ENCODE measurements around the gene UGGT2.
"Not testable (repeated sequence)": the region's sequence is repeated elsewhere in the genome, so short reads cannot be mapped to it uniquely, and the experiment has no call there.

UGGT2 gene

DNA sequence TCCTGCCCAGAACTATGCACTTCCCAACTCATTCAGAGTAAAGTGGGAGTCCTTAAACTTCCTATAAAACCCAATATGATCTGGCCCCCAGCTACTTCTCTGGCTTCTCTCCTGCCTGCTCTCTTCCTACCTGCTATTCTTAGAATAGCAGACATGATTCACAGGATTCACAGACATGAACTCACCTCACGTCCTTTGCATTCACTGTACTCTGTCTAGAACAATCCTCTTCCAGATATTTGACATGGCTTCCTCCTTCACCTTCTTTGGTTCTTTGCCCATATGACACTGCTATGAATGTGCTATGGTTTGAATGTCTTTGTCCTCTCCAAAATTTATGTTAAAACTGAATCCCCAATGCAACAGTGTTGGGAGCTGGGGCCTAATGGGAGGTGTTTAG is 154.9 kb downstream of the UGGT2 start:
- no peak for DNase-seq (ENCODE audit: low read depth in 3 of 3, low spot score in 1 of 3)

DNA sequence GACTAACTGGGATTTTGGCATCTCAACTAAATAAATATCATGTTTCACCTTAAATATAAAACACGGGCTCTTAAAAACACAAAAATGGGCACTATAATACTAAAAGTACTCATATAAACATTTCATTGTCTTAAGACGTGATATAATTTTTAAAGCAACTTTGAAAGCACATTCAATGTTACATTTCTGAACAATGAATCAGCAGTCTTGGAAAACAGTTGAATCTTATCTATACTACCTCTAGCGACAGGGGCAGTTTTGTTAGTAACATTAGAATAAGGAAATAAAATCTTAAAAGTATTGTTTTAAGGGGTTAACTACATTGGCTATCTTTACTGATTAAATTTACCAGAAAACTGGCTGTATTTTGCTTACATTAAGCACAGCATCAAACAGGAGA is 156.9 kb downstream of the UGGT2 start:
- DNase-seq (ENCODE audit: low read depth in 3 of 3, low spot score in 1 of 3), result no peak

DNA sequence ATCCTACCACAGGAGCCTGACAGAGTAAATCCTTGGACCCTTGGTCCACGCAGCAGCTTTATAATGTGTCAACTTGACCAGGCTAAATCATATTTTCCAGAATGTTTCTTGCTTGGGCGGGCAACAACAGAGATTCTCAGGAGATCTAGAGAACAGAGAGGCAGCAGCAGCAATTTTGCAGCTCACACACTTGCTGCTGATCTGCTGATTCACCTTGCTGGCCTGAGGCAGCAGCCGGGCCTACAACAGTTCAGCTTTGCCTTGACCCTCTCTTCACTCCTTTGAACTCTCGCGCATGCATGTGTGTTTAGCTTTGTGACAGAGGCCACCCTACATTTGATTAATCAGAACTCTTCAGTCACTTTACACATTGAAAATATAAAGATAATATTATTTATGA is 159.3 kb downstream of the UGGT2 start:
- no peak for DNase-seq (ENCODE audit: low read depth in 3 of 3, low spot score in 1 of 3)

DNA sequence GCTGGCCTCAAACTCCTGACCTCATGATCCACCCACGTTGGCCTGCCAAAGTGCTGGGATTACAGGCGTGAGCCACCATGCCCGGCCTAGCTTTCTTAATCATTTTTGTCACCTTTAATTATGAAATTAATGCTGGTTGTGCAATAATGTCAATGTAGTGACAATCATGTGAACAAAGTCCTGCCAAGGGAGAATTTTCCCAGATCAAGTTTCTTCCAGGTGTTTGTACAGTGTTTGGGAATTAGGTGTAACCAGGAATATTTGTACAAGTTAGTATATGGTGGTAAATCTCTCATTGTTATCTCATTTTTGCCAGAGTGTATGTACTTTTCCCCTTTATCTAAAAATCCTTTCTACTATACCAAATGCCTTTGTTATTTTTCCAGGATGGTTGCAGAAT is 171.1 kb downstream of the UGGT2 start:
- DNase-seq (ENCODE audit: low read depth in 3 of 3, low spot score in 1 of 3), result no peak

DNA sequence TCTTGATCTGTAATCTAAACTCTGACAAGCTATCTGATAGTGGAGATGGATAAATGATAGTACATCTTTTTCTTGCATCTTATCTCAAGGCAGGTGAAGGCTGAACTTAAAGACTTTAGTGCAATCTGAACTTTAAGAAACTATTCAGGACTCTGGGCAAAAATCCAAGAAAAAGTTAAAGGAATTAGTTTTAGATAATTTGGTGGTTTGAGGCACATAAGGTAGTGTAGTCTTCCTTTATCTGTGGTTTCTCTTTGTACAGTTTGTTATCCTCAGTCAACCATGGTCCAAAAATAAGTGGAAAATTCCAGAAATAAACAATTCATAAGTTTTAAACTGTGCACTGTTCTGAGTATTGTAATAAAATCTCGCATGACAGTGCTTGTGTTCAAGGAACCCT is 172.9 kb downstream of the UGGT2 start:
- DNase-seq (ENCODE audit: low read depth in 3 of 3, low spot score in 1 of 3), result no peak

DNA sequence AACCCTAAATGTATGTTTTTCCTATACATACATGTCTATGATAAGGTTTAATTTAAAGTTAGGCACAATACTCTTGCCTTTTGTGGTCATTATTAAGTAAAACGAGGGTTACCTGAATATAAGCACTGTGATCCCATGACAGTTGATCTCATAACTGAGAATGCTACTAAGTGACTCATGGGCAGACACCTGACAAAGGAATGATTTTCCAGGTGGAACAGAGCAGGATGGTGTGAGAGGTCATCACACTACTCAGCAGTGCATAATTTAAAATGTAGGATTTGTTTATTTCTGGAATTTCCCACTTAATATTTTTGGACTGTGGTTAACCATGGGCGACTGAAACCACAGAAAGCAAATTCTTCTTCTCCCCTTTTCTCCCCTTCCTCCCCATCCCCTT is 178.9 kb downstream of the UGGT2 start:
- no peak for DNase-seq (ENCODE audit: low read depth in 3 of 3, low spot score in 1 of 3)

DNA sequence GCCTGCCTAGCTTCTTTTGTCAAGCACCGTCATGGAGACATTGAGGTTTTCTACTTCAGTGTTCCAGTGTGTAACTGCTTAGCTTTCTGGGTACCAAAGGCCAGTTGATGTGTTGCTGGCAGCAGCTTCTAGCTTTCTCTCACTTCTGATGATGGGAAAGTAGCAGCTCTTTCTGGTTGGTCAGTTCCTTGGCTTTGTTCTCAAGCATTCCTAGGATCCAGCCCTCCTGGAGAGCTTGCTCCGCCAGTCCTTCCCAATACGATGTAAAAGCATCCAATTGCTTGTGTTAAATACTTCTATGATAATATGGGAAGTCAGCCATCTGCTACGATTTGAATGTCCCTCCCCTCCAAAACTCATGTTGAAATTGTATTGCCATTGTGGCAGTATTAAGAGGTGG is 182.8 kb downstream of the UGGT2 start:
- no peak for DNase-seq (ENCODE audit: low read depth in 3 of 3, low spot score in 1 of 3)

DNA sequence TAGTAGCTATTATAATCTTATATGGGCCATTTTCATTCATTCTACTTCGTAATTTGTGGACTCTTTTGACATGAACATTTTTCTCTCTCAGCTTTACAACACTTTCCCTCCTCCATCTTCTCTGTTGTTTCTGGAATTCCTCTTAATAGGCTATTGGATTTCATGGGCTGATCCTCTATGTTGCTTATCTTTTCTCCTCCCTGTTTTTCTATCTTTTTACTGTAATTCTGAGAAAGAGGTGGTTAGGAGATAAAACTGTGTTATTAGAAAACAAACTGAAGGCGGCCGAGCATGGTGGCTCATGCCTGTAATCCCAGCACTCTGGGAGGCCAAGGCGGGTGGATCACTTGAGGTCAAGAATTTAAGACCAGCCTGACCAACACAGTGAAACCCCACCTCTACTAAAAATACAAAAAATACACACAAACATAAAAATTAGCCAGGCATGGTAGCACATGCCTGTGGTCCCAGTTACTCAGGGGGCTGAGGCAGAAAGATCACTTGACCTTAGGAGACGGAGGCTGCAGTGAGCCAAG is 188.1 kb downstream of the UGGT2 start:
- no peak for DNase-seq (ENCODE audit: low read depth in 3 of 3, low spot score in 1 of 3)

DNA sequence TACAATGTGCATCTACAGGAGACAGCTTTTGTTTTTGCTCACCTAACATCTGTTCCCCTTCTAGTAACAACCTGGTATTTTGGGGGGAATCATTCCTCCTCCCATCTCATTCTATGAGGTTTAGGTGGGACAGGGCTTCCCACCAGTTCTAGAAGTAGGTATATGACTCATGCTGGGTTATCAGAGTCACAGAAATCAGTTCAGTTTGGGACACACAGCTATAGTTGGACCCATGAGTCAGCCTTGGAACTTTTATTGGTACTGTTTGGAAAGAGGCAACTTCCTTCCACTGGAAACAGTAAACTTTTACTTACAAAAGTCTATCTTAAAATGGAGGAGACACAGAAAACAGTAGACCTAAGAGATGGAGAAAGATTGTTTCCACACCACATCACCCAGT is 190.8 kb downstream of the UGGT2 start:
- DNase-seq (ENCODE audit: low read depth in 3 of 3, low spot score in 1 of 3), result no peak

DNA sequence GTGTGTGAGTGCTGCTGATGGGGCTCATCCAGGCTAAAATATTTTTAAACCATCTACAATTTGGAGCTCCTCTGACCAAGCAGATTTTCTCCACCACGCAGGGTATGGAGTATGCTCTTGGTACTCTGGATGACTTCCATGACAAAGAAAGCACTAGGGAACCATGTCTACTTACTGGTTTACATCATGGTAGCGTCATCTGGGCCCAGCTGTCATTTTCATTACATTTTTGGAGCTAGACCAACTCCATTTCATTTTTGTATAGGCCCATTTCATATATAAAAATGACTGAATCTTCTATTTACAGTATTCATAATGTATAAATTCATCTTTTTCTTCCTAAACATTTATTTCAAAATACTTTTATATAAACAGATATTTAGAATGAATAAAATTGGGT is 191.9 kb downstream of the UGGT2 start:
- DNase-seq (ENCODE audit: low read depth in 3 of 3, low spot score in 1 of 3), result no peak

DNA sequence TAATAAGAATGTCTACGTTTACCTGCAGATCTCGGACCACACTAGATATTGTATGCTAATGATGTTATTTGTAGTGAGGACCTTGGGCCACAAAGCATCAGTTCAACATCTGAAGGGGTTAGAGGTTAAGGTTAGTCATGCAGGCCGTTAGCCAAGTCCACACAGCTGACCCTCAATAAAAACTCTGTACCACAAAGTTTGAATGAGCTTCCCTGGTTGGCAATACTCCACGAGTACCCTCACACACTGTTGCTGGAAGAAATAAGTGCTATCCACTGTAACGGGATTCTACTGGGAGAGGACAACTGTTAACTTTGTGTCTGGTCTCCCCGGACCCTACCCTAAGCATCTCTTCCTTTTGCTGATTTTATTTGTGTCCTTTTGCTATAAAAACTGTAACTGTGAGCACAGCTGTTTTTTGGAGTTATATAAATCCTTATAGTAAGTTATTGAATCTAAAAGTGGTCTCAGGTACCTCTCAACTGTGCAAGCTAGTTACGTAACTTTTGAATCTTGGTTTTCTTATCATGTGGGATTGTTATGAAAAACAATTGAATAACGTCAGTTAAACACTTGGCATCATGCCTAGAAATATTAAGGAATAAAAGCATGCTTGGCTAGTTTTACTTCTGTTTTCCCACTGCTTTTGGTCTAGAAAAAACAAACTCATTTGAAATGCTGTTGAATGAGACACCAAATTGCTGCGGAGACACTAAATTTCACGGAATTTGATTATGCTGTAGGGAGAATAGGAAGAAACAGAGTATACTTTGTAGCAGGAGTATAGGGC is 194.7 kb downstream of the UGGT2 start:
- no peak for DNase-seq (ENCODE audit: low read depth in 3 of 3, low spot score in 1 of 3)

DNA sequence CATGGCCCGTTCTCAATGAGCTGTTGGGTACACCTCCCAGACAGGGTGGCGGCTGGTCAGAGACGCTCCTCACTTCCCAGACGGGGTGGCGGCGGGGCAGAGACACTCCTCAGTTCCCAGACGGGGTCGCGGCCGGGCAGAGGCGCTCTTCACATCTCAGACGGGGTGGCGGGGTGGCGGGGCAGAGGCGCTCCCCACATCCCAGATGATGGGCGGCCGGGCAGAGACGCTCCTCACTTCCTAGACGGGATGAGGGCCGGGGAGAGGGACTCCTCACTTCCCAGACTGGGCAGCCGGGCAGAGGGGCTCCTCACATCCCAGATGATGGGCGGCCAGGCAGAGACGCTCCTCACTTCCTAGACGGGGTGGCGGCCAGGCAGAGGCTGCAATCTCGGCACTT is 207.5 kb downstream of the UGGT2 start:
- not testable (repeated sequence) for DNase-seq (ENCODE audit: low read depth in 3 of 3, low spot score in 1 of 3)

DNA sequence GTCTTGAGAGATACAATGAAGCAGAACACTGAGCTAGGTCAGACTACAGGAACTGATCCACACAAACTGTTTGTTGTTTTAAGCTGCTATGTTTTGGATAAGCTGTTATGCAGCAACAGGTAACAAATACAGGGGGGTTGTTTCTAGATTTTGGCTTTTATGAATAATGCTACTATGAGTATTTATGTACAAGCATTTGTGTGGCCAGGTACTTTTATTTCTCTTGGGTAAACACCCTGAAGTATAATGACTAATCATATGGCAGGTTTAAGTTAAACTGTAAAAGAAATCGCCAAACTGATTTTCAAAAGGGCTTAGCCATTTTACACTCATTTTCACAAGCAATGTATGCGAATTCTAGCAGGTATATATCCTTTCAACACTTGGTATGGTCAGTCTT is 210.3 kb downstream of the UGGT2 start:
- no peak for DNase-seq (ENCODE audit: low read depth in 3 of 3, low spot score in 1 of 3)

DNA sequence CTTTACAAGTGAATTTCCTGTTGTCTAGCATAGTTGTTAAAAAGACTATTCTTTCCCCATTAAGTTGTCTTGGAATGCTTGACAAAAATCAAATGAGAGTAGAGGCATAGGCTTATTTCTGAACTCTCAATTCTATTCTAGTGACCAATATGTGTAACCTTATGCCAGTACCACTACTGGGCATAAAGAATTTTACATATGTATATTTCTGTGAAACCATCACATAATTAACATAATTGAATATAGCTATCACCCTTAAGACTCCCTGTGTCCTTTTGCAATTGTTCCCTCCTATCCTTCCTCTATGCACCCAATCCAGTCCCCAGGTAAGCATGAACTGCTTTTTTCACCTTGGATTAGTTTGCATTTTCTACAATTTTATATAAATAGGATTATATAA is 211.3 kb downstream of the UGGT2 start:
- no peak for DNase-seq (ENCODE audit: low read depth in 3 of 3, low spot score in 1 of 3)

DNA sequence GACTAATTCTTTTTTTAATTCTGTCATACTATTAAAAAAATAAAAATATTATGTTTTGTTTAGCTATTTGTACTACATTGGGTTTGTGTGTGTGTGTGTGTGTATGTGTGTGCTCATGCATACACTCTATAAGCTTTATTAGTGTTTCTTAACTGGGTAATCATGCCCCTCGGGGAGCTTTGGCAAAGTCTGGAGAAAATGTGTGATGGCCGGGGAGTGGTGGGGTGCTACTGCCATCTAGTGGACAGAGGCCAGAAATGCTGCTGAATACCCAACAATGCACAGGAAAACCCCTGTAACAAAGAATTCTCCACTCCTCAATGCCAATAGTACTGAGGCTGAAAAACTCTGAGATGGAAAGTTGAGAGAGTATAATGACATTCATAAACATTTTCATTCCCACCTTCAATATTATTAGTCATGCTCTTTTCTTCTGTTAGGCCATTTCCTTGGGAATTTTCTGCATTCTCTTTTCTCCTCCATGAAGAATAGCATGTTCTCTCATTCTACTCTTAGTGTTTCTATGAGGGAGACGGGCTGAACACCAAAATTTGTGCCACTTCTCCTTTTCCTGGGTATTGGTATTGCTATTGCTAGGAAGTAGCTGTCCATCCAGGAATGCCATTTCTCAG is 219.0 kb downstream of the UGGT2 start:
- peak; percentile 29 to 53 (median 42) for DNase-seq (ENCODE audit: low read depth in 3 of 3, low spot score in 1 of 3)

DNA sequence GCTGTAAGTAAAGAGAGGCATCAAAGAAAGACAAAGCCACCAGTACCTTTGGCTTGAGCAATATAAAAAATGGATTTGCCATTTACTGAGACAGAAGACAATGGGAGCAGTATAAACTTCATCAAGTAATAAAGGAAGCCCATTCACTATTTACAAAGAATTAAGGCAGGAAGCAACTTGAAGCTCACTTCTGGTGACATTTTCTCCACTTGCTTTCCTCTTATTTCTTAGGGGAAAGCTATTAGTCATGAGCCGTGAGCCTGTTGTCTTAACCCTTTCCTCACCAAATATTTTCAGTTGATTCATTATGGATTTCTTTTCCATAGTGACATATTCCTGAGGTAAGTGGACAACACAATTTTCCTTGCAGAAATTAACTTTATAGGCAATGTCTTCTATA is 219.5 kb downstream of the UGGT2 start:
- DNase-seq (ENCODE audit: low read depth in 3 of 3, low spot score in 1 of 3), result no peak

DNA sequence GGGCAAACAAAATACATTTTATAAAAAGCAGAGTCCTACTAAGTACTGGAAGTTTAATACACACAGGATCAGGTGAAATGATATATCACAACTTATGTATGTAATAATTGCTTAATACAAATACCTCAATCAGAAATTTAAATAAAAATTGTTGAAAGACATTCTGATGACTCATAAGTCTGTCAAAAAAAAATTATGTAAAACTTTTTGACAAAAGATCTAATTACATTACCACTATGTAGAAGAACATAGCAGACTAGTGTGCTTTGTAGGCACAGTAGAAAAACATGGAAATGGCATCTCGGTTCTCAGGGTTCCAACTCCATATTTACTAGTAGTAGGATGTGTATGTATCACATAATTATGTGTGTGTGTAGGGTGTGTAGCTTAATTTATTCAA is 220.1 kb downstream of the UGGT2 start:
- no peak for DNase-seq (ENCODE audit: low read depth in 3 of 3, low spot score in 1 of 3)

DNA sequence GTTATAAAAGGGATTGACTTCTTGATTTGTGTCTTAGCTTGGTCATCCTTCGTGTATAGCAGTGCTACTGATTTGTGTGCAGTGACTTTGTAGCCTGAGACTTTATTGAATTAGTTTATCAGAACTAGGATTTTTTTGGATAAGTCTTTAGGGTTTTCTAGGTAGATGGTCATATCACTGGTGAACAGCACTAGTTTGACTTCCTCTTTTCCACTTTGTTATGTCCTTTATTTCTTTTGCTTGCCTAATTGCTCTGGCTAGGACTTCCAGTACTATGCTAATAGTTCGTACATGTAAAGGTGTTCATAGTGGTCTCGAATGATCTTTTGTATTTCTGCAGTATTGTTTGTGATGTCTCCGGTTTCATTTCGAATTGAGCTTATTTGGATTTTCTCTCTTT is 230.9 kb downstream of the UGGT2 start:
- no peak for DNase-seq (ENCODE audit: low read depth in 3 of 3, low spot score in 1 of 3)

DNA sequence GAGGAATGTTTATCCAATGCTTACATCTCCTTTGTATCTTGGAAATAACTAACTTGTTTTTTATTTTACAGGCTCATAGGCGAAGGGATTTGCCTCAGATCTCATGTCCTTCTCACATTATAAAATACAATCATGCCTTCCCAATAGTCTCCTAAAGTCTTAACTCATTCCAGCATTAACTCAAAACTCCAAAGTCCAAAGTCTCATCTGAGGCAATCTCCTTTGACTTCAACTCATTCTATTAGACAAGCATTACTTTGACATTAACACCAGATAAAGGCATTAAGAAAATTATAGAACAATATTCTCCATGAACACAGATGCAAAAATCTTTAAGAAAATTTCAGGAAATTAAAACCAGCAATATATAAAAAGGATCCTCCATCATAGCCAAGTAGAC is 238.7 kb downstream of the UGGT2 start:
- DNase-seq (ENCODE audit: low read depth in 3 of 3, low spot score in 1 of 3), result no peak

DNA sequence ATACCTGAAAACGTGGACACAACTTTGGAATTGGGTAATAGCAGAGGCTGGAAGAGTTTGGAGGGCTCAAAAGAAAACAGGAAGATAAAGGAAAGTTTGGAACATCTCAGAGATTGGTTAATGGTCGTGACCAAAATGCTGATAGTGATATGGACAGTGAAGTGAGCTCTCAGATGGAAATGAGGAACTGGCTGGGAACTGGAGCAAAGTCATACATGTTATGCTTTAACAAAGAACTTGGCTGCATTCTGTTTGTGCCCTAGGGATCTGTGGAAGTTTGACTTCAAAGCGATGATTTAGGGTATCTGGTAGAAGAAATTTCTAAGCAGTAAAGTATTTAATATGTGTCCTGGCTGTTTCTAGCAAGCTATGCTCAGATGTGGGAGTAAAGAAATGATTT is 240.1 kb downstream of the UGGT2 start:
- DNase-seq (ENCODE audit: low read depth in 3 of 3, low spot score in 1 of 3), result no peak

DNA sequence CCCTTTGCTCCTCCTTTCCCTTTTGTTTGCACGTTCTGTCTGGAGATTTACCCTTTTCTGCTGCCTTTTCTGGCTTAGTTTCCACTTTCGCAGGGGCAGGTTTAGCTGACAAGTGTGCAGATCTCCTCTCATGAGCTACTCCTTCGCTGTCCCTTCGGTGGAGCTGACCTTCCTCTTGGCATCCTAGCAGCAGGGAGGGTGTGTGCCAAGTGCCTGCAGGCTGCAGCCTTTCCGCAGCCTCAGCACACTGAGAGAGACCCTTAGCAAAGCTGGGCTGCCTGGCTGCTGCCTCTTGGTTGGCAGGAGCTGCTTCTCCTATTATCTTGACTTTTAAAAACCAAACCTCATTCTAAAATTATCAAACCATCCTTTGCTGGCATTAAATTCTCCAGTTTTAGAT is 243.8 kb downstream of the UGGT2 start:
- DNase-seq (ENCODE audit: low read depth in 3 of 3, low spot score in 1 of 3), result no peak

DNA sequence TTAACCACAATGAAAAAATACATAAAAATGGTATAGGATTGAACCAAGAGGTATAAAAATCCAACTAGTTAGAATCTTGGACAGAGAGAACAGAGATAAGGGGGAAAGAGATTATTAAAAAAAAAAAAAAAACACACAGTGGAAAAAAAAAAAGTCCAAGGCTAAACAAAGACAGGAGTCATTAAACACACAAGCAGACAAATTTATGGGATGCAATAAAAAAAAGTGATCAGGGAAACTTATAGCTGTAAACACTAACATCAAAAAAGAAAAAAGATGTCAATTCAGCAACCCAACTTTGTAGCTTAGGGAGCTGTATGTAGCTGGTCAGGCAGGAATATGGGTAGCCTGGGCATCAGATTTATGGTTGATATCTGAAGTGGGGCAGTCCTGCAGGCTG is 247.3 kb downstream of the UGGT2 start:
- no peak for DNase-seq (ENCODE audit: low read depth in 3 of 3, low spot score in 1 of 3)

DNA sequence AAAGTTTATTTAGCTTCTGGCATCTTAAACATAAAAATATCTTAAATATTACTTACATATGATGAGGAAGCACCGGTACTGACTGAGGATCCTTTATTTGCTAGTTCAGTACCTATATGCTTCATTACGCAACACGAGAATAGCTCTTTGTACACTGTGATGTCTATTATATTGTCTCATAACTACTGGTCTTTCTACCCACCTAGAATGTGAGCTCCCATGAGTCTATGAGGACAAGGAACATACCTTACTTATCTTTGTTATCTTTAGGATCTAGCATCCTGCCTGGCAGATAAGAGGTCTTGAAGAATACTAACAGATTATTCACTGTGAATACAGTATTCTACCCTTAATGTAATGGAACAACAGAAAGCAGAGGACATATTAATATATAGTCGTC is 251.4 kb downstream of the UGGT2 start:
- DNase-seq (ENCODE audit: low read depth in 3 of 3, low spot score in 1 of 3), result no peak

Measured in stimulated activated CD4-positive, alpha-beta T cell treated with anti-CD3 and anti-CD28 coated beads, TNF-alpha, amount 100 ng/mL, for 1 hour (primary cell).